T follicular helper cell (primary cell): Measurements from ENCODE around the gene LTF.

Source experiments
- DNase-seq: peaks from one replicate; pipeline ENCODE4 v3.0.0-alpha.2; 2020; ENCODE audit warnings: low read depth

LTF gene

GRCh38 chr3:46491089-46492070, 26.7 kb upstream of the LTF start:
- DNase-seq, result no peak

- DNase-seq, result no peak
Measured at GRCh38 chr3:46490338-46491084, 25.8 kb upstream of the LTF start.

- DNase-seq, result no peak
Measured at GRCh38 chr3:46489875-46490274, 25.2 kb upstream of the LTF start.

GRCh38 chr3:46489381-46489780, 24.7 kb upstream of the LTF start:
- DNase-seq, result no peak

- DNase-seq, result peak; percentile 87
Measured at GRCh38 chr3:46488735-46489361, 24.1 kb upstream of the LTF start.

- DNase-seq, result no peak
Measured at GRCh38 chr3:46485779-46486175, 21.1 kb upstream of the LTF start.

GRCh38 chr3:46484911-46485778, 20.4 kb upstream of the LTF start:
- no peak for DNase-seq

- DNase-seq, result no peak
Measured at GRCh38 chr3:46484388-46484787, 19.7 kb upstream of the LTF start.

GRCh38 chr3:46483825-46484224, 19.1 kb upstream of the LTF start:
- DNase-seq, result no peak

GRCh38 chr3:46482632-46483350, 18.1 kb upstream of the LTF start:
- no peak for DNase-seq

- no peak for DNase-seq
Measured at GRCh38 chr3:46481636-46482035, 16.9 kb upstream of the LTF start.

- DNase-seq, result no peak
Measured at GRCh38 chr3:46480491-46481195, 15.9 kb upstream of the LTF start.

- DNase-seq, result no peak
Measured at GRCh38 chr3:46479696-46480095, 15.0 kb upstream of the LTF start.

- DNase-seq, result no peak
Measured at GRCh38 chr3:46479021-46479420, 14.3 kb upstream of the LTF start.

GRCh38 chr3:46478341-46478740, 13.6 kb upstream of the LTF start:
- DNase-seq, result no peak

- DNase-seq, result no peak
Measured at GRCh38 chr3:46477756-46478155, 13.1 kb upstream of the LTF start.

GRCh38 chr3:46477145-46477544, 12.4 kb upstream of the LTF start:
- no peak for DNase-seq

GRCh38 chr3:46472736-46473135, 8.0 kb upstream of the LTF start:
- DNase-seq, result no peak

- no peak for DNase-seq
Measured at GRCh38 chr3:46471371-46471914, 6.7 kb upstream of the LTF start.

- DNase-seq, result no peak
Measured at GRCh38 chr3:46470831-46471230, 6.1 kb upstream of the LTF start.
